ENCODE data around the gene GRIPAP1.

The GRIPAP1 gene

DNA sequence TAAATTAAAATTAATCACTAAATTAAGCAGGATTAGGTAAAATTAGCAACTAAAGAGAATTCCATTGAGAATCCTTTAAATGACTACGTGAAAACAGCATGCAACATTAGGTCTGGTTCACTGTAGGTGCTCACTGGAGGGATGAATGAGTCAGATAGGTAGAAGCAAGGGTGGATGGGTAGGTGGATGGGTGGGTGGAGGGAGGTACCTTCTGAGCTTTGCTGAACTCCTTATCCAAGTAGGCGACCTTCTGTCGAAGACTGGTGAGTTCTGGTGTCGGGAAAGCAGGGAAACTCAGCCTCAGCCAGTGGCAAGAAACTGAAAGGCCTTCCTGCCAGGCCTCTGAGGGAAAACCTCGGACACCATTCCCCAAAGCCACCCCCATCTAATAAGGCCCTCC is 3.0 kb downstream of the GRIPAP1 start:
- Histone ChIP-seq H3K9me3 (ENCODE audit: insufficient read depth, low read length) (no peaks in the 10 kb centered on the region), H3K4me2 (ENCODE audit: low read depth, low read length, poor library complexity, severe bottlenecking) (no peak overlapping the region), H2AFZ (ENCODE audit: low read depth, low read length, severe bottlenecking) (no peak overlapping the region), H3K9ac (ENCODE audit: low read length) (no peak overlapping the region), H3F3A (ENCODE audit: insufficient read depth) (peaks cover 5% of the 10 kb centered on the region; the same call in 1 of the 2 replicates), H3K79me2 (ENCODE audit: insufficient read depth, low read length) (peaks cover 8% of the 10 kb centered on the region; the same call in 1 of the 2 replicates), H3K9me2 (replicated peaks; ENCODE audit: insufficient read depth, low read length) (no peaks in the 10 kb centered on the region), H4K20me1 (ENCODE audit: low read depth, low read length) (no peaks in the 10 kb centered on the region), H3K27me3 (ENCODE audit: low read length) (no peaks in the 10 kb centered on the region), H3K36me3 (ENCODE audit: low read length) (no peaks in the 10 kb centered on the region), H3K27ac (ENCODE audit: low read depth, low read length) (no peak overlapping the region), H3K4me3 (ENCODE audit: insufficient read depth, low read length, poor library complexity, severe bottlenecking) (no peak overlapping the region)
- TF ChIP-seq, protein P1, sequence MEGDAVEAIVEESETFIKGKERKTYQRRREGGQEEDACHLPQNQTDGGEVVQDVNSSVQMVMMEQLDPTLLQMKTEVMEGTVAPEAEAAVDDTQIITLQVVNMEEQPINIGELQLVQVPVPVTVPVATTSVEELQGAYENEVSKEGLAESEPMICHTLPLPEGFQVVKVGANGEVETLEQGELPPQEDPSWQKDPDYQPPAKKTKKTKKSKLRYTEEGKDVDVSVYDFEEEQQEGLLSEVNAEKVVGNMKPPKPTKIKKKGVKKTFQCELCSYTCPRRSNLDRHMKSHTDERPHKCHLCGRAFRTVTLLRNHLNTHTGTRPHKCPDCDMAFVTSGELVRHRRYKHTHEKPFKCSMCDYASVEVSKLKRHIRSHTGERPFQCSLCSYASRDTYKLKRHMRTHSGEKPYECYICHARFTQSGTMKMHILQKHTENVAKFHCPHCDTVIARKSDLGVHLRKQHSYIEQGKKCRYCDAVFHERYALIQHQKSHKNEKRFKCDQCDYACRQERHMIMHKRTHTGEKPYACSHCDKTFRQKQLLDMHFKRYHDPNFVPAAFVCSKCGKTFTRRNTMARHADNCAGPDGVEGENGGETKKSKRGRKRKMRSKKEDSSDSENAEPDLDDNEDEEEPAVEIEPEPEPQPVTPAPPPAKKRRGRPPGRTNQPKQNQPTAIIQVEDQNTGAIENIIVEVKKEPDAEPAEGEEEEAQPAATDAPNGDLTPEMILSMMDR (IDR thresholded peaks at IDR 0.05; ENCODE audit: insufficient read depth, low read length, poor library complexity, severe bottlenecking), result no peak
- TF ChIP-seq EZH2phosphoT487 (conservative IDR thresholded peaks at IDR 0.05; ENCODE audit: low read length), result no peak

DNA sequence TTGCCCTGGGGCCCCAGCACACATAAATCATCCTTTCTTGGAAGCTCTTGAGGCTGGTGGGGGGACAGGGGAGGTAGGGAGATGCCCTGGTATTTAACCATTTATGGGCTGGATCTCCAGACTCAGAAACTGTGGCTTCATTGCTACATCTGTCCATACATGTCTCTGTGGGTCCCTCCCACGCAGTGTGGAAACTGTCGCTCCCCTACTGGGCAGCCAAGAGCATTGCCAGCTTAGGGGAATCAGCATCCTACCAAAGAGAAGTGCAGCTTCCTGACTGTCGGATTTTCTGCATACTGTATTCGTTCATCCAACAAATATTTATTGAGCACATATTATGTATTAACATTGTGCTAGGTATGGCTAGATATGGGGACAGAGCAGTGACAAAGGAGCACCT is 3.7 kb downstream of the GRIPAP1 start:
- no peaks in the 10 kb centered on the region for H4K20me1 ChIP-seq (ENCODE audit: low read depth, low read length)
- no peaks in the 10 kb centered on the region for H3K9me2 ChIP-seq (replicated peaks; ENCODE audit: insufficient read depth, low read length)
- no peak overlapping the region for H3K9ac ChIP-seq (ENCODE audit: low read length)
- TF ChIP-seq EZH2phosphoT487 (conservative IDR thresholded peaks at IDR 0.05; ENCODE audit: low read length), result no peak
- TF ChIP-seq, protein P1 (IDR thresholded peaks at IDR 0.05; ENCODE audit: insufficient read depth, low read length, poor library complexity, severe bottlenecking), result no peak
- H3K36me3 ChIP-seq (ENCODE audit: low read length), result no peaks in the 10 kb centered on the region
- H3K79me2 ChIP-seq (ENCODE audit: insufficient read depth, low read length), result peaks cover 8% of the 10 kb centered on the region; the same call in 1 of the 2 replicates
- H3K4me2 ChIP-seq (ENCODE audit: low read depth, low read length, poor library complexity, severe bottlenecking), result no peak overlapping the region
- no peaks in the 10 kb centered on the region for H3K27me3 ChIP-seq (ENCODE audit: low read length)
- H3K27ac ChIP-seq (ENCODE audit: low read depth, low read length), result no peak overlapping the region
- H2AFZ ChIP-seq (ENCODE audit: low read depth, low read length, severe bottlenecking), result no peak overlapping the region
- H3K4me3 ChIP-seq (ENCODE audit: insufficient read depth, low read length, poor library complexity, severe bottlenecking), result no peak overlapping the region
- no peaks in the 10 kb centered on the region for H3F3A ChIP-seq (ENCODE audit: insufficient read depth)
- H3K9me3 ChIP-seq (ENCODE audit: insufficient read depth, low read length), result no peaks in the 10 kb centered on the region

DNA sequence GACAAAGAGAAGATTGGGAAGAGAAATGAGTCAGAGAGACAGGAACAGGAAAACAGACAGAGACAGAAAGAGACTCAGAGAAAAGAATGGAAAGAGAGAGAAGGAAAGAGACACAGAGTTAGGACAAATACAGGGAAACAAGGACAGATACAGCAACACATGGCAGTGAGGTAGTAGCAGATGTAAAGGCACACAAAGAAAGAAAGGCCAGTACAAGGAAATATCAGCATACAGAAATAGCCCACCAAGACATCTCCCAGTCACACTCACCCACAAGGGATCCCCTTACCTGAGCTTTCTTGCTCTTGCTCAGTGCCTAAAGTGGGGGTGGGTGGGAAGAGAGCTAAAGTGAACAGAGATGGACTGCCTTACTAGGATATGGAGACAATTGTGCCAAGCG is 4.2 kb downstream of the GRIPAP1 start:
- no peaks in the 10 kb centered on the region for H3K27me3 ChIP-seq (ENCODE audit: low read length)
- H2AFZ ChIP-seq (ENCODE audit: low read depth, low read length, severe bottlenecking), result no peak overlapping the region
- no peak overlapping the region for H3K4me3 ChIP-seq (ENCODE audit: insufficient read depth, low read length, poor library complexity, severe bottlenecking)
- no peak overlapping the region for H3K27ac ChIP-seq (ENCODE audit: low read depth, low read length)
- peaks cover 8% of the 10 kb centered on the region; the same call in 1 of the 2 replicates for H3K79me2 ChIP-seq (ENCODE audit: insufficient read depth, low read length)
- no peak overlapping the region for H3K9ac ChIP-seq (ENCODE audit: low read length)
- H4K20me1 ChIP-seq (ENCODE audit: low read depth, low read length), result no peaks in the 10 kb centered on the region
- H3K9me3 ChIP-seq (ENCODE audit: insufficient read depth, low read length), result no peaks in the 10 kb centered on the region
- no peaks in the 10 kb centered on the region for H3K36me3 ChIP-seq (ENCODE audit: low read length)
- no peak overlapping the region for H3K4me2 ChIP-seq (ENCODE audit: low read depth, low read length, poor library complexity, severe bottlenecking)
- H3F3A ChIP-seq (ENCODE audit: insufficient read depth), result no peaks in the 10 kb centered on the region
- H3K9me2 ChIP-seq (replicated peaks; ENCODE audit: insufficient read depth, low read length), result no peaks in the 10 kb centered on the region
- TF ChIP-seq EZH2phosphoT487 (conservative IDR thresholded peaks at IDR 0.05; ENCODE audit: low read length), result no peak
- TF ChIP-seq, protein P1 (IDR thresholded peaks at IDR 0.05; ENCODE audit: insufficient read depth, low read length, poor library complexity, severe bottlenecking), result no peak

Data from SU-DHL-6 (cell line).